Activated T-cell treated with anti-CD3 and anti-CD28 coated beads, Interleukin-2, amount 50 U/mL, for 72 hours (primary cell): ENCODE results near the gene KIAA0825. TPM values are rescaled to one million over a fixed set of nuclear protein-coding genes. Genes with fewer than 3 reads are reported as not detected.

ENCODE experiments used
- ATAC-seq, 2 donors: fragments of 150-1000 bp; cut with Tn5 transposase; replicated peaks in 1 of 2; 2 replicates each; pipeline ENCODE4 v1.10.0; 2021; ENCODE audit warnings: moderate library complexity in 2 of 2, mild to moderate bottlenecking in 1 of 2
- DNase-seq, 2 donors: peaks; one replicate each; pipeline ENCODE4 v3.0.0; 2021 to 2022; ENCODE audit warnings: mixed read lengths in 1 of 2
- H3K27ac Mint-ChIP-seq: one replicate; pipeline ENCODE4 v1.8.0; 2022; ENCODE audit warnings: mild to moderate bottlenecking, moderate library complexity, mixed read lengths
- H3K27me3 Mint-ChIP-seq: one replicate; pipeline ENCODE4 v1.8.0; 2022; ENCODE audit warnings: low read depth, mixed read lengths
- H3K36me3 Mint-ChIP-seq, 2 donors: one replicate each; pipeline ENCODE4 v1.8.0; 2022; ENCODE audit warnings: mixed read lengths in 2 of 2, mild to moderate bottlenecking in 1 of 2; ENCODE audit not compliant: insufficient read depth in 2 of 2
- H3K4me1 Mint-ChIP-seq: one replicate; pipeline ENCODE4 v1.8.0; 2022; ENCODE audit warnings: low read depth, mixed read lengths
- H3K4me3 Mint-ChIP-seq, 2 donors: one replicate each; pipeline ENCODE4 v1.8.0; 2022; ENCODE audit warnings: mild to moderate bottlenecking in 2 of 2, mixed read lengths in 2 of 2, moderate library complexity in 2 of 2
- H3K9me3 Mint-ChIP-seq, 2 donors: one replicate each; pipeline ENCODE4 v1.8.0; 2022; ENCODE audit warnings: mixed read lengths in 2 of 2
- total RNA-seq, 2 donors: library from RNA; stranded (reverse); gene quantifications; one replicate each; pipeline ENCODE4 v1.2.3, GENCODE V29; 2022

Gene KIAA0825
- total RNA-seq, 2 donors from 2014 or later = 1.0 to 1.1 TPM

- no peak overlapping the region for H3K27ac Mint-ChIP-seq
- no peak for DNase-seq
- H3K4me3 Mint-ChIP-seq = no peak overlapping the region
- no peaks in the 10 kb centered on the region for H3K4me1 Mint-ChIP-seq
- ATAC-seq = no peak
- H3K36me3 Mint-ChIP-seq = no peaks in the 10 kb centered on the region
- no peaks in the 10 kb centered on the region for H3K27me3 Mint-ChIP-seq
- H3K9me3 Mint-ChIP-seq = no peaks in the 10 kb centered on the region
Measured at GRCh38 chr5:94240993-94241651, 377.3 kb downstream of the KIAA0825 start.

- H3K27me3 Mint-ChIP-seq = no peaks in the 10 kb centered on the region
- H3K4me1 Mint-ChIP-seq = no peaks in the 10 kb centered on the region
- H3K9me3 Mint-ChIP-seq = no peaks in the 10 kb centered on the region
- DNase-seq = no peak
- no peak overlapping the region for H3K27ac Mint-ChIP-seq
- H3K36me3 Mint-ChIP-seq = no peaks in the 10 kb centered on the region
- H3K4me3 Mint-ChIP-seq = no peak overlapping the region
- no peak for ATAC-seq
Measured at GRCh38 chr5:94240596-94240992, 377.8 kb downstream of the KIAA0825 start.

- ATAC-seq (no peak), DNase-seq (no peak)
- no peaks in the 10 kb centered on the region for H3K9me3 Mint-ChIP-seq
- H3K27me3 Mint-ChIP-seq = no peaks in the 10 kb centered on the region
- no peak overlapping the region for H3K27ac Mint-ChIP-seq
- no peaks in the 10 kb centered on the region for H3K4me1 Mint-ChIP-seq
- no peak overlapping the region for H3K4me3 Mint-ChIP-seq
- no peaks in the 10 kb centered on the region for H3K36me3 Mint-ChIP-seq
Measured at GRCh38 chr5:94240134-94240533, 378.3 kb downstream of the KIAA0825 start.

GRCh38 chr5:94239266-94239665 lies 379.1 kb downstream of the KIAA0825 start:
- H3K27me3 Mint-ChIP-seq = no peaks in the 10 kb centered on the region

GRCh38 chr5:94234987-94235386 lies 383.4 kb downstream of the KIAA0825 start:
- no peak for DNase-seq
- H3K27me3 Mint-ChIP-seq = no peaks in the 10 kb centered on the region
- H3K9me3 Mint-ChIP-seq = peaks cover 0 to 2% of the 10 kb centered on the region in 2 donors
- H3K4me3 Mint-ChIP-seq = no peak overlapping the region
- peaks cover 1 to 2% of the 10 kb centered on the region in 2 donors for H3K36me3 Mint-ChIP-seq
- no peak overlapping the region for H3K27ac Mint-ChIP-seq
- no peaks in the 10 kb centered on the region for H3K4me1 Mint-ChIP-seq
- ATAC-seq = no peak

More at GRCh38 chr5:94239266-94239665, 379.1 kb downstream of the KIAA0825 start:
- Mint-ChIP-seq H3K4me3 (no peak overlapping the region), H3K36me3 (no peaks in the 10 kb centered on the region), H3K4me1 (no peaks in the 10 kb centered on the region), H3K9me3 (peaks cover 0 to 2% of the 10 kb centered on the region in 2 donors), H3K27ac (no peak overlapping the region)
- ATAC-seq (no peak), DNase-seq (no peak)

- Mint-ChIP-seq H3K27ac (no peak overlapping the region), H3K4me3 (no peak overlapping the region), H3K9me3 (no peaks in the 10 kb centered on the region), H3K4me1 (no peaks in the 10 kb centered on the region), H3K36me3 (peaks cover 1 to 2% of the 10 kb centered on the region in 2 donors), H3K27me3 (no peaks in the 10 kb centered on the region)
- DNase-seq (no peak), ATAC-seq (no peak)
Measured at GRCh38 chr5:94228791-94229190, 389.6 kb downstream of the KIAA0825 start.

- peak in 1 of 2 donors; percentile 36 for ATAC-seq
- H3K4me3 Mint-ChIP-seq = no peak overlapping the region
Measured at GRCh38 chr5:94223235-94223634, 395.2 kb downstream of the KIAA0825 start.

GRCh38 chr5:94218374-94218773 lies 400.0 kb downstream of the KIAA0825 start:
- DNase-seq (no peak), ATAC-seq (no peak)
- Mint-ChIP-seq H3K27ac (no peak overlapping the region), H3K4me1 (no peaks in the 10 kb centered on the region), H3K36me3 (no peaks in the 10 kb centered on the region), H3K9me3 (peaks cover 2% of the 10 kb centered on the region in 2 donors), H3K27me3 (no peaks in the 10 kb centered on the region), H3K4me3 (no peak overlapping the region)

More at GRCh38 chr5:94223235-94223634, 395.2 kb downstream of the KIAA0825 start:
- Mint-ChIP-seq H3K9me3 (no peaks in the 10 kb centered on the region), H3K36me3 (no peaks in the 10 kb centered on the region), H3K4me1 (no peaks in the 10 kb centered on the region), H3K27me3 (no peaks in the 10 kb centered on the region), H3K27ac (no peak overlapping the region)
- no peak for DNase-seq

- H3K4me1 Mint-ChIP-seq = no peaks in the 10 kb centered on the region
- H3K27ac Mint-ChIP-seq = no peak overlapping the region
- no peak overlapping the region for H3K4me3 Mint-ChIP-seq
- H3K9me3 Mint-ChIP-seq = peaks cover 2% of the 10 kb centered on the region in 2 donors
- H3K36me3 Mint-ChIP-seq = no peaks in the 10 kb centered on the region
- H3K27me3 Mint-ChIP-seq = no peaks in the 10 kb centered on the region
- ATAC-seq (no peak), DNase-seq (no peak)
Measured at GRCh38 chr5:94217745-94218144, 400.7 kb downstream of the KIAA0825 start.

GRCh38 chr5:94217216-94217615 lies 401.2 kb downstream of the KIAA0825 start:
- Mint-ChIP-seq H3K9me3 (peaks cover 2% of the 10 kb centered on the region in 2 donors), H3K4me3 (no peak overlapping the region), H3K27me3 (no peaks in the 10 kb centered on the region), H3K36me3 (no peaks in the 10 kb centered on the region), H3K4me1 (no peaks in the 10 kb centered on the region), H3K27ac (no peak overlapping the region)
- no peak for DNase-seq
- ATAC-seq = no peak

GRCh38 chr5:94212476-94212875 lies 405.9 kb downstream of the KIAA0825 start:
- no peak for ATAC-seq
- peaks cover 2% of the 10 kb centered on the region in 2 donors for H3K9me3 Mint-ChIP-seq
- no peaks in the 10 kb centered on the region for H3K4me1 Mint-ChIP-seq
- no peak for DNase-seq
- H3K4me3 Mint-ChIP-seq = no peak overlapping the region
- H3K36me3 Mint-ChIP-seq = no peaks in the 10 kb centered on the region
- no peaks in the 10 kb centered on the region for H3K27me3 Mint-ChIP-seq
- no peak overlapping the region for H3K27ac Mint-ChIP-seq

- ATAC-seq = no peak
- no peaks in the 10 kb centered on the region for H3K4me1 Mint-ChIP-seq
- no peaks in the 10 kb centered on the region for H3K36me3 Mint-ChIP-seq
- no peak overlapping the region for H3K4me3 Mint-ChIP-seq
- H3K27me3 Mint-ChIP-seq = no peaks in the 10 kb centered on the region
- no peak overlapping the region for H3K27ac Mint-ChIP-seq
- peaks cover 0 to 2% of the 10 kb centered on the region in 2 donors for H3K9me3 Mint-ChIP-seq
- no peak for DNase-seq
Measured at GRCh38 chr5:94209774-94210355, 408.5 kb downstream of the KIAA0825 start.

- DNase-seq = no peak
- Mint-ChIP-seq H3K27me3 (no peaks in the 10 kb centered on the region), H3K9me3 (peaks cover 0 to 2% of the 10 kb centered on the region in 2 donors), H3K4me3 (no peak overlapping the region), H3K27ac (no peak overlapping the region), H3K36me3 (no peaks in the 10 kb centered on the region), H3K4me1 (no peaks in the 10 kb centered on the region)
- no peak for ATAC-seq
Measured at GRCh38 chr5:94209272-94209671, 409.1 kb downstream of the KIAA0825 start.

- no peaks in the 10 kb centered on the region for H3K4me1 Mint-ChIP-seq
- H3K27ac Mint-ChIP-seq = no peak overlapping the region
- no peaks in the 10 kb centered on the region for H3K36me3 Mint-ChIP-seq
- no peaks in the 10 kb centered on the region for H3K27me3 Mint-ChIP-seq
- no peak overlapping the region for H3K4me3 Mint-ChIP-seq
- H3K9me3 Mint-ChIP-seq = no peaks in the 10 kb centered on the region
- DNase-seq (no peak), ATAC-seq (no peak)
Measured at GRCh38 chr5:94199566-94199965, 418.8 kb downstream of the KIAA0825 start.
